WTC11 (cell line): ENCODE results near the gene CSF1R. TPM values are rescaled to one million over a fixed set of nuclear protein-coding genes. Genes with fewer than 3 reads are reported as not detected.

ENCODE experiments used
- ATAC-seq: fragments of 200-7000 bp; cut with Tn5 transposase; 2 replicates; pipeline ENCODE4 v1.10.0; 2021; ENCODE audit warnings: mild to moderate bottlenecking, moderate library complexity
- CTCF ChIA-PET: fragments of 300-600 bp; sonication (Branson Sonifier 250); formaldehyde crosslinking; loops from one replicate; lab custom pipeline; 2021; ENCODE audit warnings: antibody characterized with exemption; lab: Charles Lee
- POLR2A ChIA-PET: fragments of 350-600 bp; sonication (Branson Sonifier 250); formaldehyde crosslinking; loops from one replicate; lab custom pipeline; 2021; ENCODE audit warnings: antibody characterized with exemption; lab: Charles Lee
- DNase-seq: peaks from one replicate; pipeline ENCODE4 v3.0.0; 2021; ENCODE audit warnings: low spot score
- H3K27ac Mint-ChIP-seq: 2 replicates; pipeline ENCODE4 v1.8.0; 2021; ENCODE audit warnings: mixed read lengths
- H3K27me3 Mint-ChIP-seq: 2 replicates; pipeline ENCODE4 v1.8.0; 2021; ENCODE audit warnings: low read depth, mild to moderate bottlenecking, moderate library complexity, mixed read lengths
- H3K36me3 Mint-ChIP-seq: 2 replicates; pipeline ENCODE4 v1.8.0; 2021; ENCODE audit warnings: mixed read lengths
- H3K4me1 Mint-ChIP-seq: 2 replicates; pipeline ENCODE4 v1.8.0; 2022; ENCODE audit warnings: mixed read lengths
- H3K4me3 Mint-ChIP-seq: 2 replicates; pipeline ENCODE4 v1.8.0; 2021; ENCODE audit warnings: mild to moderate bottlenecking, moderate library complexity, mixed read lengths
- H3K9me3 Mint-ChIP-seq: 2 replicates; pipeline ENCODE4 v1.8.0; 2021; ENCODE audit warnings: mixed read lengths
- GABPB1 ChIP-seq: sonication (generic); formaldehyde crosslinking; IDR thresholded peaks from 2 replicates; pipeline ENCODE4 v1.8.1; 2023; ENCODE audit warnings: mild to moderate bottlenecking, missing genetic modification reagents
- GTF2I ChIP-seq: fragments of 250-450 bp; sonication (Bioruptor Pico); conservative IDR thresholded peaks from 2 replicates; pipeline ENCODE4 v1.4.0; 2021; ENCODE audit warnings: mild to moderate bottlenecking
- JAZF1 ChIP-seq: fragments of 250-450 bp; sonication (Bioruptor Pico); IDR thresholded peaks from 2 replicates; pipeline ENCODE4 v1.9.0; 2021; ENCODE audit warnings: moderate library complexity, mild to moderate bottlenecking, inconsistent platforms
- KAT7 ChIP-seq: sonication (generic); formaldehyde crosslinking; IDR thresholded peaks from 2 replicates; pipeline ENCODE4 v1.8.1; 2023; ENCODE audit warnings: missing genetic modification reagents, mild to moderate bottlenecking, borderline replicate concordance
- MXD4 ChIP-seq: fragments of 250-450 bp; sonication (Bioruptor Pico); IDR thresholded peaks from 2 replicates; pipeline ENCODE4 v1.8.0; 2021; ENCODE audit warnings: mild to moderate bottlenecking, moderate library complexity, borderline replicate concordance
- NFATC4 ChIP-seq: fragments of 250-450 bp; sonication (Bioruptor Pico); IDR thresholded peaks from 2 replicates; pipeline ENCODE4 v1.9.0; 2021; ENCODE audit warnings: mild to moderate bottlenecking
- RELA ChIP-seq: sonication (generic); formaldehyde crosslinking; IDR thresholded peaks from 2 replicates; pipeline ENCODE4 v1.8.1; 2022; ENCODE audit warnings: missing genetic modification reagents, mild to moderate bottlenecking, borderline replicate concordance
- RORB ChIP-seq: fragments of 250-450 bp; sonication (Bioruptor Pico); IDR thresholded peaks from 2 replicates; pipeline ENCODE4 v1.9.0; 2021; ENCODE audit warnings: mild to moderate bottlenecking
- SMAD4 ChIP-seq: sonication (generic); formaldehyde crosslinking; IDR thresholded peaks from 2 replicates; pipeline ENCODE4 v1.8.0; 2022; ENCODE audit warnings: mild to moderate bottlenecking, missing genetic modification reagents
- SOX15 ChIP-seq: fragments of 250-450 bp; sonication (Bioruptor Pico); IDR thresholded peaks from 2 replicates; pipeline ENCODE4 v1.9.0; 2021; ENCODE audit warnings: mild to moderate bottlenecking
- TEAD4 ChIP-seq: sonication (generic); formaldehyde crosslinking; IDR thresholded peaks from 2 replicates; pipeline ENCODE4 v1.8.0; 2022; ENCODE audit warnings: mild to moderate bottlenecking, missing genetic modification reagents
- ZNF416 ChIP-seq: fragments of 250-450 bp; sonication (Bioruptor Pico); IDR thresholded peaks from 2 replicates; pipeline ENCODE4 v1.9.0; 2021; ENCODE audit warnings: mild to moderate bottlenecking, inconsistent platforms
- total RNA-seq: library from RNA; stranded (reverse); gene quantifications from 3 replicates; pipeline ENCODE4 v1.2.3, GENCODE V29; 2021
- TF ChIP-seq, protein P1 (sequence below): sonication (generic); formaldehyde crosslinking; IDR thresholded peaks from 2 replicates; pipeline ENCODE4 v1.8.0; 2022; ENCODE audit warnings: mild to moderate bottlenecking, missing genetic modification reagents
- TF ChIP-seq, protein P2 (sequence below): fragments of 250-450 bp; sonication (Bioruptor Pico); IDR thresholded peaks from 2 replicates; pipeline ENCODE4 v2.1.2; 2022; ENCODE audit warnings: mild to moderate bottlenecking, moderate library complexity
- TF ChIP-seq, protein P3 (sequence below): sonication (generic); formaldehyde crosslinking; IDR thresholded peaks from 2 replicates; pipeline ENCODE4 v1.8.1; 2023; ENCODE audit warnings: mild to moderate bottlenecking, missing genetic modification reagents, borderline replicate concordance
- TF ChIP-seq, protein P4 (sequence below): sonication (generic); formaldehyde crosslinking; IDR thresholded peaks from 2 replicates; pipeline ENCODE4 v1.8.1; 2022; ENCODE audit warnings: low read depth, missing genetic modification reagents, borderline replicate concordance
- TF ChIP-seq, protein P5 (sequence below): sonication (generic); formaldehyde crosslinking; IDR thresholded peaks from 2 replicates; pipeline ENCODE4 v1.8.0; 2022; ENCODE audit warnings: missing genetic modification reagents
- TF ChIP-seq, protein P6 (sequence below): fragments of 200-600 bp; IDR thresholded peaks from 2 replicates; pipeline ENCODE4 v1.8.0; 2022; ENCODE audit warnings: antibody characterized with exemption
- TF ChIP-seq, protein P7 (sequence below): fragments of 250-450 bp; sonication (Bioruptor Pico); IDR thresholded peaks from 2 replicates; pipeline ENCODE4 v1.9.0; 2021; ENCODE audit warnings: moderate library complexity, mild to moderate bottlenecking, inconsistent platforms, borderline replicate concordance
- TF ChIP-seq, protein P8 (sequence below): sonication (generic); formaldehyde crosslinking; IDR thresholded peaks from 2 replicates; pipeline ENCODE4 v1.8.1; 2022; ENCODE audit warnings: mild to moderate bottlenecking, moderate library complexity, missing genetic modification reagents

Gene CSF1R
- total RNA-seq, 1 experiment from 2014 or later, result 0.20 TPM

DNA sequence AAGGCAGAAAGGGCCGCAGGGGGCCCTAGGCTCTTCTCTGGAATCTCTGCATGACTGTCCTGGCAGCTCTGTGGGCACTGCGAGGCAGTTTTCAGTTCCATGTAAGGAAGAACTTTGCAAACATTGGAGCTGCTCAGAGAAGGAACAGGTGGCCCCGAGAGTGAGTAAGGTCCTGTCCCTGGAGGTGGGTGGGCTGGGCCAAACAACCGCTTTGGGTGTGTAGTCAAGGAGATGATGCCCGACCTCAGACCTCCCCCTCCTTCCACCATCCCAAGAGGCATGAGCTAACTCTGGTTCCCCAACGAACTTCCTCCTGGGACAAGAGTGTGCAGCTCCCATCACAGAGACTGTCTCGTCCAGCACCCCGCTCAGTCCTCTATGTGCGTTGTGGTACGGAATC lies 20.5 kb downstream of the CSF1R start:
- no peaks in the 10 kb centered on the region for H3K9me3 Mint-ChIP-seq
- POLR2A ChIA-PET, result no interaction called here
- peaks cover 3% of the 10 kb centered on the region; the same call in 1 of the 2 replicates for H3K27me3 Mint-ChIP-seq
- DNase-seq (no peak), ATAC-seq (no peak)
- H3K27ac Mint-ChIP-seq, result no peak overlapping the region
- H3K4me1 Mint-ChIP-seq, result no peaks in the 10 kb centered on the region
- CTCF ChIA-PET, result interaction anchor here (0.6 to 1.5 kb wide), 3 partner anchors 57 to 226 kb away, joined by 3 to 4 read pairs (median 3); no protein-coding TSS in a partner anchor
- TF ChIP-seq ZNF416 (CRISPR knock-in tag) (no peak), GABPB1 (no peak)
- no peaks in the 10 kb centered on the region for H3K36me3 Mint-ChIP-seq
- H3K4me3 Mint-ChIP-seq, result no peak overlapping the region

DNA sequence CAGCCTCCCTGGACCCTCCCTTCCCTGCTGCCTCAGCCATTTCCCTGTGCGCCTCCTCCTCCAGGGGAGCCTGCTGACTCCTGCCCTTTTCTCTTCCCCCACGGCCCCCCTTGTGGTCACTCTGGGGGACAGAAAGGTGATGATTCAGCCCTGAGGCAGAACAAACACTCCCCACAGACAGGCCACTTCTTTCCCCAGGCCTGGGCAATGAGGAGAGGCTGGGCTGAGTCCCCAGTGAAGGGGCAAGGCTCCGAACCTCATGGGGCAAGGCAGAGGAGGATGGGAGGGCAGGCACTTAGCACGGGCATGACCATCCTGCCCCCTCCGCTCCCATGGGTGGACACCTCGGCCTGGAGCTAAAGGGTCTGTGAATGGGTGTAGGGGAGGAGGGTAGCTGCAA lies 21.0 kb downstream of the CSF1R start:
- ChIA-PET POLR2A (interaction anchor here (0.6 kb wide), 1 partner anchor 30 kb away, joined by 3 read pairs; no protein-coding TSS in a partner anchor), CTCF (interaction anchor here (1.4 to 1.5 kb wide), 2 partner anchors 57 to 97 kb away, joined by 3 read pairs; no protein-coding TSS in a partner anchor)
- DNase-seq, result no peak
- H3K4me1 Mint-ChIP-seq, result no peaks in the 10 kb centered on the region
- H3K9me3 Mint-ChIP-seq, result no peaks in the 10 kb centered on the region
- H3K27me3 Mint-ChIP-seq, result peaks cover 3% of the 10 kb centered on the region; the same call in 1 of the 2 replicates
- no peak overlapping the region for H3K27ac Mint-ChIP-seq
- H3K4me3 Mint-ChIP-seq, result no peak overlapping the region
- TF ChIP-seq, protein P1, sequence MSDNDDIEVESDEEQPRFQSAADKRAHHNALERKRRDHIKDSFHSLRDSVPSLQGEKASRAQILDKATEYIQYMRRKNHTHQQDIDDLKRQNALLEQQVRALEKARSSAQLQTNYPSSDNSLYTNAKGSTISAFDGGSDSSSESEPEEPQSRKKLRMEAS (CRISPR knock-in tag), result no peak
- TF ChIP-seq MXD4 (CRISPR knock-in tag), result no peak
- no peak for TF ChIP-seq SMAD4 (CRISPR knock-in tag)
- TF ChIP-seq, protein P2, sequence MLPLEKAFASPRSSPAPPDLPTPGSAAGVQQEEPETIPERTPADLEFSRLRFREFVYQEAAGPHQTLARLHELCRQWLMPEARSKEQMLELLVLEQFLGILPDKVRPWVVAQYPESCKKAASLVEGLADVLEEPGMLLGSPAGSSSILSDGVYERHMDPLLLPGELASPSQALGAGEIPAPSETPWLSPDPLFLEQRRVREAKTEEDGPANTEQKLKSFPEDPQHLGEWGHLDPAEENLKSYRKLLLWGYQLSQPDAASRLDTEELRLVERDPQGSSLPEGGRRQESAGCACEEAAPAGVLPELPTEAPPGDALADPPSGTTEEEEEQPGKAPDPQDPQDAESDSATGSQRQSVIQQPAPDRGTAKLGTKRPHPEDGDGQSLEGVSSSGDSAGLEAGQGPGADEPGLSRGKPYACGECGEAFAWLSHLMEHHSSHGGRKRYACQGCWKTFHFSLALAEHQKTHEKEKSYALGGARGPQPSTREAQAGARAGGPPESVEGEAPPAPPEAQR (CRISPR knock-in tag), result no peak
- TF ChIP-seq, protein P3, sequence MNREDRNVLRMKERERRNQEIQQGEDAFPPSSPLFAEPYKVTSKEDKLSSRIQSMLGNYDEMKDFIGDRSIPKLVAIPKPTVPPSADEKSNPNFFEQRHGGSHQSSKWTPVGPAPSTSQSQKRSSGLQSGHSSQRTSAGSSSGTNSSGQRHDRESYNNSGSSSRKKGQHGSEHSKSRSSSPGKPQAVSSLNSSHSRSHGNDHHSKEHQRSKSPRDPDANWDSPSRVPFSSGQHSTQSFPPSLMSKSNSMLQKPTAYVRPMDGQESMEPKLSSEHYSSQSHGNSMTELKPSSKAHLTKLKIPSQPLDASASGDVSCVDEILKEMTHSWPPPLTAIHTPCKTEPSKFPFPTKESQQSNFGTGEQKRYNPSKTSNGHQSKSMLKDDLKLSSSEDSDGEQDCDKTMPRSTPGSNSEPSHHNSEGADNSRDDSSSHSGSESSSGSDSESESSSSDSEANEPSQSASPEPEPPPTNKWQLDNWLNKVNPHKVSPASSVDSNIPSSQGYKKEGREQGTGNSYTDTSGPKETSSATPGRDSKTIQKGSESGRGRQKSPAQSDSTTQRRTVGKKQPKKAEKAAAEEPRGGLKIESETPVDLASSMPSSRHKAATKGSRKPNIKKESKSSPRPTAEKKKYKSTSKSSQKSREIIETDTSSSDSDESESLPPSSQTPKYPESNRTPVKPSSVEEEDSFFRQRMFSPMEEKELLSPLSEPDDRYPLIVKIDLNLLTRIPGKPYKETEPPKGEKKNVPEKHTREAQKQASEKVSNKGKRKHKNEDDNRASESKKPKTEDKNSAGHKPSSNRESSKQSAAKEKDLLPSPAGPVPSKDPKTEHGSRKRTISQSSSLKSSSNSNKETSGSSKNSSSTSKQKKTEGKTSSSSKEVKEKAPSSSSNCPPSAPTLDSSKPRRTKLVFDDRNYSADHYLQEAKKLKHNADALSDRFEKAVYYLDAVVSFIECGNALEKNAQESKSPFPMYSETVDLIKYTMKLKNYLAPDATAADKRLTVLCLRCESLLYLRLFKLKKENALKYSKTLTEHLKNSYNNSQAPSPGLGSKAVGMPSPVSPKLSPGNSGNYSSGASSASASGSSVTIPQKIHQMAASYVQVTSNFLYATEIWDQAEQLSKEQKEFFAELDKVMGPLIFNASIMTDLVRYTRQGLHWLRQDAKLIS (CRISPR knock-in tag), result no peak
- TF ChIP-seq, protein P4, sequence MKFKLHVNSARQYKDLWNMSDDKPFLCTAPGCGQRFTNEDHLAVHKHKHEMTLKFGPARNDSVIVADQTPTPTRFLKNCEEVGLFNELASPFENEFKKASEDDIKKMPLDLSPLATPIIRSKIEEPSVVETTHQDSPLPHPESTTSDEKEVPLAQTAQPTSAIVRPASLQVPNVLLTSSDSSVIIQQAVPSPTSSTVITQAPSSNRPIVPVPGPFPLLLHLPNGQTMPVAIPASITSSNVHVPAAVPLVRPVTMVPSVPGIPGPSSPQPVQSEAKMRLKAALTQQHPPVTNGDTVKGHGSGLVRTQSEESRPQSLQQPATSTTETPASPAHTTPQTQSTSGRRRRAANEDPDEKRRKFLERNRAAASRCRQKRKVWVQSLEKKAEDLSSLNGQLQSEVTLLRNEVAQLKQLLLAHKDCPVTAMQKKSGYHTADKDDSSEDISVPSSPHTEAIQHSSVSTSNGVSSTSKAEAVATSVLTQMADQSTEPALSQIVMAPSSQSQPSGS (CRISPR knock-in tag), result no peak
- no peak for TF ChIP-seq RORB (CRISPR knock-in tag)
- TF ChIP-seq, protein P5, sequence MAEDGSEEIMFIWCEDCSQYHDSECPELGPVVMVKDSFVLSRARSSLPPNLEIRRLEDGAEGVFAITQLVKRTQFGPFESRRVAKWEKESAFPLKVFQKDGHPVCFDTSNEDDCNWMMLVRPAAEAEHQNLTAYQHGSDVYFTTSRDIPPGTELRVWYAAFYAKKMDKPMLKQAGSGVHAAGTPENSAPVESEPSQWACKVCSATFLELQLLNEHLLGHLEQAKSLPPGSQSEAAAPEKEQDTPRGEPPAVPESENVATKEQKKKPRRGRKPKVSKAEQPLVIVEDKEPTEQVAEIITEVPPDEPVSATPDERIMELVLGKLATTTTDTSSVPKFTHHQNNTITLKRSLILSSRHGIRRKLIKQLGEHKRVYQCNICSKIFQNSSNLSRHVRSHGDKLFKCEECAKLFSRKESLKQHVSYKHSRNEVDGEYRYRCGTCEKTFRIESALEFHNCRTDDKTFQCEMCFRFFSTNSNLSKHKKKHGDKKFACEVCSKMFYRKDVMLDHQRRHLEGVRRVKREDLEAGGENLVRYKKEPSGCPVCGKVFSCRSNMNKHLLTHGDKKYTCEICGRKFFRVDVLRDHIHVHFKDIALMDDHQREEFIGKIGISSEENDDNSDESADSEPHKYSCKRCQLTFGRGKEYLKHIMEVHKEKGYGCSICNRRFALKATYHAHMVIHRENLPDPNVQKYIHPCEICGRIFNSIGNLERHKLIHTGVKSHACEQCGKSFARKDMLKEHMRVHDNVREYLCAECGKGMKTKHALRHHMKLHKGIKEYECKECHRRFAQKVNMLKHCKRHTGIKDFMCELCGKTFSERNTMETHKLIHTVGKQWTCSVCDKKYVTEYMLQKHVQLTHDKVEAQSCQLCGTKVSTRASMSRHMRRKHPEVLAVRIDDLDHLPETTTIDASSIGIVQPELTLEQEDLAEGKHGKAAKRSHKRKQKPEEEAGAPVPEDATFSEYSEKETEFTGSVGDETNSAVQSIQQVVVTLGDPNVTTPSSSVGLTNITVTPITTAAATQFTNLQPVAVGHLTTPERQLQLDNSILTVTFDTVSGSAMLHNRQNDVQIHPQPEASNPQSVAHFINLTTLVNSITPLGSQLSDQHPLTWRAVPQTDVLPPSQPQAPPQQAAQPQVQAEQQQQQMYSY (CRISPR knock-in tag), result no peak
- TF ChIP-seq RELA, result no peak
- no peak for TF ChIP-seq JAZF1 (CRISPR knock-in tag)
- TF ChIP-seq SOX15 (CRISPR knock-in tag), result no peak
- no peak for TF ChIP-seq NFATC4 (CRISPR knock-in tag)
- TF ChIP-seq ZNF416 (CRISPR knock-in tag), result no peak
- no peak for TF ChIP-seq GTF2I (CRISPR knock-in tag)
- TF ChIP-seq, protein P6, sequence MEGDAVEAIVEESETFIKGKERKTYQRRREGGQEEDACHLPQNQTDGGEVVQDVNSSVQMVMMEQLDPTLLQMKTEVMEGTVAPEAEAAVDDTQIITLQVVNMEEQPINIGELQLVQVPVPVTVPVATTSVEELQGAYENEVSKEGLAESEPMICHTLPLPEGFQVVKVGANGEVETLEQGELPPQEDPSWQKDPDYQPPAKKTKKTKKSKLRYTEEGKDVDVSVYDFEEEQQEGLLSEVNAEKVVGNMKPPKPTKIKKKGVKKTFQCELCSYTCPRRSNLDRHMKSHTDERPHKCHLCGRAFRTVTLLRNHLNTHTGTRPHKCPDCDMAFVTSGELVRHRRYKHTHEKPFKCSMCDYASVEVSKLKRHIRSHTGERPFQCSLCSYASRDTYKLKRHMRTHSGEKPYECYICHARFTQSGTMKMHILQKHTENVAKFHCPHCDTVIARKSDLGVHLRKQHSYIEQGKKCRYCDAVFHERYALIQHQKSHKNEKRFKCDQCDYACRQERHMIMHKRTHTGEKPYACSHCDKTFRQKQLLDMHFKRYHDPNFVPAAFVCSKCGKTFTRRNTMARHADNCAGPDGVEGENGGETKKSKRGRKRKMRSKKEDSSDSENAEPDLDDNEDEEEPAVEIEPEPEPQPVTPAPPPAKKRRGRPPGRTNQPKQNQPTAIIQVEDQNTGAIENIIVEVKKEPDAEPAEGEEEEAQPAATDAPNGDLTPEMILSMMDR, result no peak
- TF ChIP-seq, protein P7, sequence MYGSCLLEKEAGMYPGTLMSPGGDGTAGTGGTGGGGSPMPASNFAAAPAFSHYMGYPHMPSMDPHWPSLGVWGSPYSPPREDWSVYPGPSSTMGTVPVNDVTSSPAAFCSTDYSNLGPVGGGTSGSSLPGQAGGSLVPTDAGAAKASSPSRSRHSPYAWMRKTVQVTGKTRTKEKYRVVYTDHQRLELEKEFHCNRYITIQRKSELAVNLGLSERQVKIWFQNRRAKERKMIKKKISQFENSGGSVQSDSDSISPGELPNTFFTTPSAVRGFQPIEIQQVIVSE (CRISPR knock-in tag), result no peak
- TF ChIP-seq, protein P8, sequence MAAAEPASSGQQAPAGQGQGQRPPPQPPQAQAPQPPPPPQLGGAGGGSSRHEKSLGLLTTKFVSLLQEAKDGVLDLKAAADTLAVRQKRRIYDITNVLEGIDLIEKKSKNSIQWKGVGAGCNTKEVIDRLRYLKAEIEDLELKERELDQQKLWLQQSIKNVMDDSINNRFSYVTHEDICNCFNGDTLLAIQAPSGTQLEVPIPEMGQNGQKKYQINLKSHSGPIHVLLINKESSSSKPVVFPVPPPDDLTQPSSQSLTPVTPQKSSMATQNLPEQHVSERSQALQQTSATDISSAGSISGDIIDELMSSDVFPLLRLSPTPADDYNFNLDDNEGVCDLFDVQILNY (CRISPR knock-in tag), result no peak
- TF ChIP-seq KAT7 (CRISPR knock-in tag), result no peak
- no peak for TF ChIP-seq TEAD4 (CRISPR knock-in tag)
- peak; percentile 20; the same call in 1 of the 2 replicates for ATAC-seq
- H3K36me3 Mint-ChIP-seq, result no peaks in the 10 kb centered on the region
